Endothelial cell of umbilical vein (primary cell): ENCODE data around the gene ANKRD40CL. TPM values are rescaled to one million over a fixed set of nuclear protein-coding genes. Genes with fewer than 3 reads are reported as not detected.

Experiments
- BruUV-seq: library from RNA; stranded (reverse); fragments of 400-500 nt; replicated peaks from 2 replicates; lab custom pipeline; 2021; lab: Mats Ljungman, UMichigan
- CTCF ChIA-PET: fragments of 300-600, 350-600 bp; sonication (Branson Sonifier 250); formaldehyde crosslinking; loops from one replicate; lab custom pipeline; 2021; ENCODE audit warnings: antibody characterized with exemption, inconsistent platforms; lab: Charles Lee
- POLR2A ChIA-PET: fragments of 300-600, 350-600 bp; sonication (Branson Sonifier 250); formaldehyde crosslinking; loops from one replicate; lab custom pipeline; 2021; ENCODE audit warnings: antibody characterized with exemption, inconsistent platforms; lab: Charles Lee
- DNase-seq: peaks from one replicate; pipeline ENCODE4 v3.0.0-alpha.2; 2011; ENCODE audit warnings: low read depth, low spot score
- FAIRE-seq: peaks from 2 replicates; lab custom pipeline; 2011; peaks lifted over from hg19 to GRCh38; lab: Jason Lieb, UNC
- H2AFZ ChIP-seq: 2 replicates; pipeline ENCODE4 v1.6.0; 2012; ENCODE audit warnings: low read depth, low read length, control low read depth, inconsistent platforms
- H3K27ac ChIP-seq: 2 replicates; pipeline ENCODE4 v1.5.1; 2011; ENCODE audit warnings: low read depth, mild to moderate bottlenecking, control low read depth, low read length, moderate library complexity; ENCODE audit not compliant: insufficient read depth
- H3K27me3 ChIP-seq, 2 experiments: 2 replicates each; pipeline versions ENCODE4 v1.6.0 to v1.6.1; 2011; ENCODE audit warnings: low read length in 2 of 2, mixed read lengths in 1 of 2; ENCODE audit not compliant: control insufficient read depth in 2 of 2, insufficient read depth in 2 of 2
- H3K36me3 ChIP-seq, 2 experiments: 2 replicates in 1 of 2; 3 replicates in 1 of 2; pipeline ENCODE4 v1.5.1; 2011; ENCODE audit warnings: low read length in 2 of 2, mild to moderate bottlenecking in 1 of 2, moderate library complexity in 1 of 2; ENCODE audit not compliant: control insufficient read depth in 2 of 2, insufficient read depth in 2 of 2; ENCODE audit errors: extremely low read depth in 1 of 2
- H3K4me1 ChIP-seq: 3 replicates; pipeline ENCODE4 v1.5.1; 2011; ENCODE audit warnings: mild to moderate bottlenecking, low read length; ENCODE audit not compliant: control insufficient read depth, insufficient read depth; ENCODE audit errors: extremely low read depth
- H3K4me2 ChIP-seq: 2 replicates; pipeline ENCODE4 v1.6.1; 2011; ENCODE audit warnings: low read length, control low read depth, mixed read lengths; ENCODE audit not compliant: insufficient read depth
- H3K4me3 ChIP-seq, 3 experiments: fragments of 200-600 bp in 1 of 3; sonication (generic), shearing (Covaris generic) in 1 of 3; replicated peaks in 1 of 3; 2 replicates each; pipeline ENCODE4 v1.5.1; 2011 to 2016; ENCODE audit warnings: control low read depth in 3 of 3, low read length in 3 of 3, mild to moderate bottlenecking in 2 of 3, inconsistent platforms in 1 of 3, low read depth in 1 of 3, moderate library complexity in 1 of 3; ENCODE audit not compliant: insufficient read depth in 1 of 3
- H3K79me2 ChIP-seq: 2 replicates; pipeline ENCODE4 v1.6.0; 2012; ENCODE audit warnings: low read length, inconsistent platforms; ENCODE audit not compliant: control insufficient read depth, insufficient read depth
- H3K9ac ChIP-seq: replicated peaks from 2 replicates; pipeline ENCODE3; 2011; ENCODE audit warnings: low read length, control low read depth; ENCODE audit not compliant: insufficient read depth; ENCODE audit errors: extremely low read depth
- H3K9me1 ChIP-seq: replicated peaks from 3 replicates; pipeline ENCODE4 v1.6.0; 2011; ENCODE audit warnings: mild to moderate bottlenecking, low read length; ENCODE audit not compliant: control insufficient read depth, insufficient read depth; ENCODE audit errors: extremely low read depth
- H3K9me3 ChIP-seq: replicated peaks from 2 replicates; pipeline ENCODE4 v1.5.1; 2012; ENCODE audit warnings: low read length, inconsistent platforms; ENCODE audit not compliant: control insufficient read depth, insufficient read depth
- H4K20me1 ChIP-seq: replicated peaks from 2 replicates; pipeline ENCODE3; 2011; ENCODE audit warnings: mild to moderate bottlenecking, low read length; ENCODE audit not compliant: control insufficient read depth, insufficient read depth; ENCODE audit errors: extremely low read depth
- CTCF ChIP-seq, 2 donors: IDR thresholded peaks; 1 replicate in 1 of 2; 2 replicates in 1 of 2; pipeline ENCODE4 v1.5.1; 2011; ENCODE audit warnings: low read length in 2 of 2, mild to moderate bottlenecking in 2 of 2, moderate library complexity in 2 of 2, control low read depth in 1 of 2, inconsistent platforms in 1 of 2, low read depth in 1 of 2; ENCODE audit not compliant: insufficient read depth in 1 of 2; ENCODE audit errors: extremely low read depth in 1 of 2
- EZH2 ChIP-seq: IDR thresholded peaks from 2 replicates; pipeline ENCODE4 v1.6.1; 2012; ENCODE audit warnings: borderline replicate concordance, low read depth, mild to moderate bottlenecking, moderate library complexity, low read length, inconsistent platforms; ENCODE audit not compliant: severe bottlenecking
- FOS ChIP-seq: IDR thresholded peaks from 2 replicates; pipeline ENCODE4 v1.6.1; 2011; ENCODE audit warnings: mild to moderate bottlenecking, low read length, moderate library complexity, borderline replicate concordance; ENCODE audit not compliant: insufficient read depth
- JUN ChIP-seq: IDR thresholded peaks from 2 replicates; pipeline ENCODE4 v1.6.1; 2011; ENCODE audit warnings: borderline replicate concordance, low read depth; ENCODE audit not compliant: insufficient read length, insufficient read depth
- MAX ChIP-seq: IDR thresholded peaks from 2 replicates; pipeline ENCODE4 v1.6.1; 2011; ENCODE audit not compliant: insufficient read depth, insufficient read length
- MYC ChIP-seq: IDR thresholded peaks from one replicate; pipeline ENCODE4 v1.6.1; 2011; ENCODE audit warnings: mild to moderate bottlenecking, low read depth, low read length
- POLR2A ChIP-seq: IDR thresholded peaks from 2 replicates; pipeline ENCODE4 v1.6.1; 2012; ENCODE audit warnings: low read depth, mild to moderate bottlenecking, control low read depth, low read length
- POLR2AphosphoS5 ChIP-seq: IDR thresholded peaks from 2 replicates; pipeline ENCODE4 v1.6.1; 2012; ENCODE audit warnings: low read depth, mild to moderate bottlenecking, control low read depth, low read length, moderate library complexity; ENCODE audit not compliant: insufficient read depth
- dilution Hi-C: fragments of 300-500 bp; cut with MboI; formaldehyde crosslinking; loops from one replicate; pipeline ENCODE4 v1.15.0; 2019; ENCODE audit warnings: low sequenced_read_pairs; ENCODE audit not compliant: extremely low pct_ligation_motif_present
- intact Hi-C: fragments of 100-400 bp; cut with micrococcal nuclease; formaldehyde crosslinking; loops from one replicate; pipeline ENCODE4 v1.10.0; 2022
- polyA plus RNA-seq, 4 experiments: library from polyadenylated mRNA; depleted of rRNA in 3 of 4; stranded (reverse) in 3 of 4; unstranded in 1 of 4; fragments of >200 nt; gene quantifications; 2 replicates each; pipeline versions ENCODE4 v1.2.1 to v1.2.3, GENCODE V29; 2011 to 2012; ENCODE audit warnings: missing spikeins in 1 of 4
- total RNA-seq: library from RNA; stranded (reverse); gene quantifications from 2 replicates; pipeline ENCODE4 v1.2.3, GENCODE V29; 2021

The ANKRD40CL gene
- total and polyA plus RNA-seq, 2 donors (not counting 3 experiments of a cell fraction or from before 2014, with no cell fraction given), result not detected

GRCh38 chr17:50800196-50800700 lies 32.9 kb upstream of the ANKRD40CL start:
- POLR2A ChIA-PET, result no interaction called here
- Histone ChIP-seq H3K27ac (no peak overlapping the region), H3K4me3 (no peak overlapping the region), H3K9ac (no peak overlapping the region), H2AFZ (no peak overlapping the region), H3K36me3 (no peaks in the 10 kb centered on the region), H3K9me1 (no peaks in the 10 kb centered on the region), H3K4me2 (no peak overlapping the region), H3K27me3 (no peaks in the 10 kb centered on the region), H3K9me3 (no peaks in the 10 kb centered on the region), H4K20me1 (no peaks in the 10 kb centered on the region), H3K79me2 (no peaks in the 10 kb centered on the region), H3K4me1 (no peaks in the 10 kb centered on the region)
- no peak for DNase-seq
- dilution Hi-C loops (no loop called here), intact Hi-C loops (no loop called here)
- CTCF ChIA-PET, result interaction anchor here (0.8 to 6.4 kb wide), 3 partner anchors 16 to 20 kb away, joined by 3 to 42 read pairs (median 5); no protein-coding TSS in a partner anchor
- no TSS peak for BruUV-seq
- FAIRE-seq, result no peak
- no peak for TF ChIP-seq MAX

- H3K9me3 ChIP-seq, result no peaks in the 10 kb centered on the region
- POLR2A ChIA-PET, result no interaction called here
- DNase-seq (no peak), FAIRE-seq (no peak)
- no peaks in the 10 kb centered on the region for H4K20me1 ChIP-seq
- no TSS peak for BruUV-seq
- no peak overlapping the region for H2AFZ ChIP-seq
- no peaks in the 10 kb centered on the region for H3K79me2 ChIP-seq
- H3K4me3 ChIP-seq, result no peak overlapping the region
- dilution Hi-C loops, result no loop called here
- H3K4me2 ChIP-seq, result no peak overlapping the region
- intact Hi-C loops, result no loop called here
- TF ChIP-seq EZH2, result no peak
- no peak for TF ChIP-seq POLR2AphosphoS5
- no peak for TF ChIP-seq MAX
- no peak for TF ChIP-seq CTCF (IDR thresholded peaks at IDR 0.05; ENCODE audit: extremely low read depth in 1 of 2, insufficient read depth in 1 of 2, low read depth in 1 of 2, low read length in 2 of 2)
- TF ChIP-seq POLR2A, result no peak
- TF ChIP-seq MYC, result no peak
- TF ChIP-seq JUN, result no peak
- TF ChIP-seq FOS, result no peak
- H3K4me1 ChIP-seq, result no peaks in the 10 kb centered on the region
- no peaks in the 10 kb centered on the region for H3K36me3 ChIP-seq
- CTCF ChIA-PET, result interaction anchor here (0.8 to 6.4 kb wide), 5 partner anchors 9 to 20 kb away, joined by 3 to 42 read pairs (median 4); no protein-coding TSS in a partner anchor
- no peak overlapping the region for H3K9ac ChIP-seq
- H3K27me3 ChIP-seq, result no peaks in the 10 kb centered on the region
- no peaks in the 10 kb centered on the region for H3K9me1 ChIP-seq
- H3K27ac ChIP-seq, result no peak overlapping the region
Observed at GRCh38 chr17:50799582-50799981, 32.3 kb upstream of the ANKRD40CL start.
